HFF-Myc (cell line): ENCODE measurements around the gene C8B.

ENCODE experiments used
- DNase-seq: peaks from one replicate; pipeline ENCODE4 v3.0.0-alpha.2; 2011; ENCODE audit warnings: low read depth; ENCODE audit errors: extremely low read depth
- H3K4me3 ChIP-seq: replicated peaks from 2 replicates; pipeline ENCODE4 v1.5.1; 2011; ENCODE audit warnings: low read depth, mild to moderate bottlenecking, control low read depth, low read length
- TF ChIP-seq, protein P1 (sequence below): IDR thresholded peaks from 2 replicates; pipeline ENCODE4 v1.5.1; 2012; ENCODE audit warnings: mild to moderate bottlenecking, low read depth, low read length, control low read depth; ENCODE audit errors: missing control alignments

The C8B gene

DNA sequence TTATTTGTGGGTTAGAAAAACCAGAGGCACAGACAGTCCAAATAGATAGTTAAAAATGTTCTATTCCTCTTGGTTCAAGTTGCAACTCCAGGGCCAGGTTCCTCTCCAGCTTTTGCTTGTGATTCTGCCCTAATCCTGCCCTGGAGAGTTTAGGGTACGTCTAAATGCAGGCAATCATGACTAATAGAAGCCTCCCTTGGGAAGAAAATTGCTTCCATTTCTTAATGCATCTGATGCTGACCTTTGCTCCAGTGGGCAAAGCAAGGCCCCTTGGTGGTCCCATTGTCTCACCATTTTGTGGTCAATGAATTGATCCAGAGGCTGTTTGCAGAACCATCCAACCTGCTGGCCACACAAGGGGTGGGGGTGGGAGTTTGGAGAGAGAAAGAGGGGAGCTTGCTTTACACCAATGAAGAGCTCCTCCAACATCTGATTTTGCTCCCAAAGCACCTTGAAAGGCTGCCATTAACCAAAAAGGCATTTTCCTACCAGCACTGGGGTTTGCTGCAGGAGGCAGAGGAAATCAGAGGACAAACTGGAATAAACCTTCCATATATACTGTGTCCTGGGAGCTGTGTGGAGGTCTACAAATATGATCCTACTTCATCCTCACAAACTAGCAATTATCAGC is 31.3 kb downstream of the C8B start:
- TF ChIP-seq, protein P1, sequence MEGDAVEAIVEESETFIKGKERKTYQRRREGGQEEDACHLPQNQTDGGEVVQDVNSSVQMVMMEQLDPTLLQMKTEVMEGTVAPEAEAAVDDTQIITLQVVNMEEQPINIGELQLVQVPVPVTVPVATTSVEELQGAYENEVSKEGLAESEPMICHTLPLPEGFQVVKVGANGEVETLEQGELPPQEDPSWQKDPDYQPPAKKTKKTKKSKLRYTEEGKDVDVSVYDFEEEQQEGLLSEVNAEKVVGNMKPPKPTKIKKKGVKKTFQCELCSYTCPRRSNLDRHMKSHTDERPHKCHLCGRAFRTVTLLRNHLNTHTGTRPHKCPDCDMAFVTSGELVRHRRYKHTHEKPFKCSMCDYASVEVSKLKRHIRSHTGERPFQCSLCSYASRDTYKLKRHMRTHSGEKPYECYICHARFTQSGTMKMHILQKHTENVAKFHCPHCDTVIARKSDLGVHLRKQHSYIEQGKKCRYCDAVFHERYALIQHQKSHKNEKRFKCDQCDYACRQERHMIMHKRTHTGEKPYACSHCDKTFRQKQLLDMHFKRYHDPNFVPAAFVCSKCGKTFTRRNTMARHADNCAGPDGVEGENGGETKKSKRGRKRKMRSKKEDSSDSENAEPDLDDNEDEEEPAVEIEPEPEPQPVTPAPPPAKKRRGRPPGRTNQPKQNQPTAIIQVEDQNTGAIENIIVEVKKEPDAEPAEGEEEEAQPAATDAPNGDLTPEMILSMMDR: no peak
- H3K4me3 ChIP-seq: no peak overlapping the region
- peak; percentile 69 for DNase-seq

DNA sequence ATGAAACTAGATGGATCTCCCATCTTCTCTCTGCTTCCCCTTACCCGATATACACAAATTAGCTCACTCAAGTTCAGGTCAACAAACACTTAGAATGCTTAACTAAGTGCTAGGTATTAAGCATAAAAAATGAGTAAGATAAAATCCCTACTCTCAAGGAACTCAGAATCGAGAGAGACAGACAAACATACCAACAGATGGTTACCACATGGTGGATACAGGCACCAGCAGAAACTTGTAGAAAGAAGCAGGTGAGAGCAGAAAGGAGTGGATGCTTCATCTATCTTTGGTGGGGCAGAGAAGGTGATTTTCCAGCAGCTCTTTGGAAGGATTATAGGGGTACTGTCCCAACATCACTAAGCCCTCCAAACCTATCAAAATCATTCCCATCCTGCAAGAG is 32.2 kb downstream of the C8B start:
- TF ChIP-seq, protein P1: no peak
- no peak overlapping the region for H3K4me3 ChIP-seq
- DNase-seq: no peak

DNA sequence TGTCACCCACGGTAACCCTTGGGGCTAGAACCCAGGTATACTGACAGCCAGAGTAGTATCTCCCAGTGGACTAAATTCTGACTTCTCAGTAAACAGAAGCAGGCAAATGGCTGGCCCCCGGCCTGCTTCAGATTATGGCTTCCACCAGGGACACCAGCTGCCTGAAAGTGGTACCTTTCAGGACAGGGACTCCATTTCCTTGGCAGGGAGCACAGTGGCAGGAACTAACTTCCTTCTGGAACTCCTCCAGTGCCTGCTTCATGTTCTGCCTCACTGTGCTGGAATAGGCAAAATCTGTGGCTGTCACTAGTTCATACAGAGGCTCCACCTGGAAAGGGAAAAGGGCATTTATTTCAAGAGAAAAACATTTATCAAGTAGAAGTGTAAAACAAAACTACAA is 32.7 kb downstream of the C8B start:
- TF ChIP-seq, protein P1: no peak
- no peak for DNase-seq

DNA sequence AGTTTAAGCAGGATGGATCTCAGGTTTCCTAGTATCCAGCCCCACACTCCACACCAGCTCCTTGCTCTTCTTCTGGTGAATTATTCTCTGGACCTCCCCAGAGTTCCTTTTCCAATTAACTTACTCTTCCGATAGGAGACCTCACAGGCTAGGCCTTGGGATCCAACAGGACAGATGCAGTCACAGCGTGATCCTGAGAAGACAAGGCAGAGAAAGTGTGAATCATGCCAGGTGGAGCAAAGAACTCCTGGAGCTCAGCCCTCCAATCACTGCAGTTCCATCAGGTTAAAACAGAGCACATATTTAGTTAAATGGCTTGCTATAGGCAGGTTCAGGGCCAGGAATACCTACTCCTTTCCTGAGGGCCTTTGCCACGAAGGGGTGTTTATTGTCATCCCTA is 34.1 kb downstream of the C8B start:
- TF ChIP-seq, protein P1: no peak
- no peak overlapping the region for H3K4me3 ChIP-seq
- no peak for DNase-seq

More for the DNA sequence above, 32.7 kb downstream of the C8B start:
- no peak overlapping the region for H3K4me3 ChIP-seq

DNA sequence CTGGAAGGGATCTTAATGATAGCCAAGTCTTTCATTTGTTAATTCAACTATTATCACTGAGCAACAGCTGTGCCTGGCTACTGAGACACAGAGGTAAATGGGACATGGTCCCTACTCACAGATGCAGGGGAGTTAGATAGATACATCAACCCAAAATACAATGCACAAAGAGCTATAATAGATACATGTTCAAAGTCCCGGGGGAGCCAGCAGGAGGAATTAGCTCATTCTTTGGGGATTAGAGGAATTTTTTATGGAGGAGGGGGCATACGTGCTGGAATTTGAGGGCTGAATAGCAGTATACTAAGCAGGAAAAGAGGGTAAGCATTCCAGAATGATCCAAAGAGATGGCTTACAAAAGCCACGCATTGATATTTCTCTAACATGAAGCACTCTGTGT is 34.6 kb downstream of the C8B start:
- no peak overlapping the region for H3K4me3 ChIP-seq
- no peak for DNase-seq
- TF ChIP-seq, protein P1: no peak

DNA sequence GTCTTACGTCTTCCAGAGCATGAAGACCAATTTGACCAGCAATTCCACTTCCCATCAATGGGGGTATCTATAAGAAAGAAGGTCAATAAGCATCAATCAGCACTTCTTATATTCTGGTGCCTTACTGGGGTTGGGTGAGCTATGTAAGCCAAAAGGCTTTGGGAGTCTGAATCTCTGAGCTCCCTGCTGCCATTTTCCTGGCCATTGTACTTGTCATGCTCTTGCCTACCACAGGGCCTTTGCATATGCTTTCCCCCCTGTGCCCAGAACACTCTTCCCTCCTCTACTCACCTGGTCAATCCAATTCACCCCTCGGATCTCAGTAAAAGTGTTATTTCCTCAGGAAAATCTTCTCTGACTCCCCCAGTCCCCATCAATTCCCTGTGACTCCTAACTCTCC is 36.3 kb downstream of the C8B start:
- TF ChIP-seq, protein P1: no peak
- DNase-seq: no peak
- H3K4me3 ChIP-seq: no peak overlapping the region

DNA sequence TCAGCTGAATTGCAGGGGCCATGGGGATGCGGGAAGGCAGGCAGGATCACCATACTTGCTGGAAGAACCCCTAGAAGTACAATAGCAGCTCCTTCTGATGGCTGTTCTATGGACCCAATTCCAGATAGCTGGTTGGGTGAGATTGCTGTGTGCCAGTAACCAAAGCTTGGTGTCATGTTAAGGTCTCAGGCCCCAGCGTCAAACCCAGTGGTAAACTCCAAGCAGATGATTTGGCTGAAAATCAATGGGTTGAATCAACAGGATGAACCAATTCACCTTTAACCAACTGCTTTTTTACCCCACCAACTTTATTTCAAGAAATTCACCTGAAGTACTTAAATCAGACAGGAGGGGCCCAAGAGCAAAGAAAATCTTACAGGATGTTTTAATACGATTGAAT is 37.8 kb downstream of the C8B start:
- TF ChIP-seq, protein P1: no peak
- H3K4me3 ChIP-seq: no peak overlapping the region
- DNase-seq: no peak
